ENCODE results near the gene FGFBP1. TPM values are rescaled to one million over a fixed set of nuclear protein-coding genes. Genes with fewer than 3 reads are reported as not detected.

The FGFBP1 gene
- total RNA-seq, 4 donors from 2014 or later = 2.5 TPM; not detected in 3

DNA sequence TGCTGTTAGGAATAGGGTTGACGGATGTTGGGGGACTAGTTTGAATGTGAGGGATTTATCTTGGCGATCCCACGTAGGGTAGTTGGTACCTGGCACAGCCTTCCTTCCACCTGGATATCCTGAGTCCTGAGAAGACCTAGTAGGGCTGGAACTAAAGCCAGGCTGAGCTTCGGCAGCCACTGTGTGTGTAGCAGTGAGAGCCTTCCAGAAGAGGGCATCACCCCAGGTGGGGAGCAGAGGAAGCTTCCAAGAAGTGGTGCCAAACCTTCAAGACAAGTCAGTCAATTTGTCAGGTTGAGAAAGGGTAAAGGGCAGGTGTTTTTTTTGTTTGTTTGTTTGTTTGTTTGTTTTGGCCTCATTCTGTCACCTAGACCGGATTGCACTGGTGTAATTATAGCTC lies 25.6 kb upstream of the FGFBP1 start:
- Histone ChIP-seq H3K36me3 (no peaks in the 10 kb centered on the region), H3K27me3 (no peaks in the 10 kb centered on the region), H3K27ac (no peak overlapping the region), H3K9me3 (no peaks in the 10 kb centered on the region), H3K4me1 (peaks cover 0 to 22% (median 3%) of the 10 kb centered on the region in 4 donors), H3K4me3 (no peak overlapping the region)
- no peak for TF ChIP-seq POLR2A (IDR thresholded peaks at IDR 0.05)
- TF ChIP-seq, protein P1, sequence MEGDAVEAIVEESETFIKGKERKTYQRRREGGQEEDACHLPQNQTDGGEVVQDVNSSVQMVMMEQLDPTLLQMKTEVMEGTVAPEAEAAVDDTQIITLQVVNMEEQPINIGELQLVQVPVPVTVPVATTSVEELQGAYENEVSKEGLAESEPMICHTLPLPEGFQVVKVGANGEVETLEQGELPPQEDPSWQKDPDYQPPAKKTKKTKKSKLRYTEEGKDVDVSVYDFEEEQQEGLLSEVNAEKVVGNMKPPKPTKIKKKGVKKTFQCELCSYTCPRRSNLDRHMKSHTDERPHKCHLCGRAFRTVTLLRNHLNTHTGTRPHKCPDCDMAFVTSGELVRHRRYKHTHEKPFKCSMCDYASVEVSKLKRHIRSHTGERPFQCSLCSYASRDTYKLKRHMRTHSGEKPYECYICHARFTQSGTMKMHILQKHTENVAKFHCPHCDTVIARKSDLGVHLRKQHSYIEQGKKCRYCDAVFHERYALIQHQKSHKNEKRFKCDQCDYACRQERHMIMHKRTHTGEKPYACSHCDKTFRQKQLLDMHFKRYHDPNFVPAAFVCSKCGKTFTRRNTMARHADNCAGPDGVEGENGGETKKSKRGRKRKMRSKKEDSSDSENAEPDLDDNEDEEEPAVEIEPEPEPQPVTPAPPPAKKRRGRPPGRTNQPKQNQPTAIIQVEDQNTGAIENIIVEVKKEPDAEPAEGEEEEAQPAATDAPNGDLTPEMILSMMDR (IDR thresholded peaks at IDR 0.05) = no peak
- 82 to 88% methylated on average over 5 of the region's 5 CpGs for WGBS, 2 donors
- no peak for DNase-seq (ENCODE audit: low spot score in 2 of 2)

DNA sequence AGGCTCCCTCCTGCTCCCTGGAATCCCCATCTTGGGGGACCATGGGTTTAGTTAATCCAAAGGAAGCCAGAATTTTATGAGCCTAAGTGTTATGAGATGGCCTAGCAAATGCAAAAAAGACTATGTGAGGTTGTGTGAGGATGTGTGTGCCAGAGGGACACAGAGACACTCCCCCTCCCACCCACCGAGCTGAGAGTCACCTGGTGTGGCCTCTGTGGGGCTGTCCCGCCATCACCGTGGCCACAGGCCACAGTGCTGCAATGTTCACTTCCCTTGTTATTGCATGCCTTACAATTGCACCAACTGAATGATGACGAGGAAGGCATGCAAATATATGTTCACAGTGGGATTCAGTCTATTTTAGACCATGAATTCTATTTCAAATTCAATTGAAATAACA lies 25.0 kb upstream of the FGFBP1 start:
- TF ChIP-seq POLR2A (IDR thresholded peaks at IDR 0.05) = no peak
- H3K27ac ChIP-seq = peak overlapping the region in 2 of 4 donors; percentile 57
- 35 to 56% methylated on average over 4 of the region's 4 CpGs for WGBS, 2 donors

DNA sequence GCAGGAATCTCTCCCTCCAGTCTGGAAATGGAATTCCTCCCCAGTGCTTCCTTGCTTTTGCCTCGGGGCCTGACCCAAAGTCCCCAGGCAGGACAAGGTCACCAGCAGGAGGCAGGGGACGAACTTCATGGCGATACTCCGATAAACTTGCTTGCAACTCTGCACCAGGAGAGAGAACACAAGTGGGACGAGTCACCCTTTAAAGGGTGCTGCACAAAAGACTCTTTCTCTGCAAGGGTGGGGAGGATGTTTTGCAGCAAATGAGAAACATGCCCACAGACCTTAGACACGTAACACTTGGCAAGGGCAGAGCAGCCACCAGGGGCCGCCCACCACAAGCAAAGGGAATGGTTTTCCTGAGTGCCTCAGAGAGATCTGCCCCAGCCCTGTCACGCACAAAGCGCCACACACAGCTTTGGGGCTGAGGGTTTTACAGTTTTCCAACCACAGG lies 24.5 kb upstream of the FGFBP1 start, which contains the start of gene FGFBP2:
FGFBP2 (minus strand) TSS at position 175 of the 451 bp plus-strand sequence; CDS start at position 129, 46 bp downstream.
- TF ChIP-seq EP300 (IDR thresholded peaks at IDR 0.05) = peak in 1 of 2 donors; percentile 11
- TF ChIP-seq, protein P1 (IDR thresholded peaks at IDR 0.05) = peak in 3 of 5 experiments; percentile 33 to 46 (median 44)
- TF ChIP-seq POLR2A (IDR thresholded peaks at IDR 0.05) = no peak
- Histone ChIP-seq H3K36me3 (no peaks in the 10 kb centered on the region), H3K4me1 (peaks cover 0 to 22% (median 3%) of the 10 kb centered on the region in 4 donors), H3K27ac (peak within 1 kb of the TSS in 3 of 4 donors; percentile 48 to 66 (median 57)), H3K9me3 (no peaks in the 10 kb centered on the region), H3K4me3 (peak within 1 kb of the TSS in 3 of 4 donors; percentile 11 to 32 (median 22)), H3K27me3 (no peaks in the 10 kb centered on the region)
- peak; percentile 25 to 53 for DNase-seq (ENCODE audit: low spot score in 2 of 2)
- WGBS, 2 donors = 22 to 32% methylated on average over 9 of the region's 9 CpGs

More for the DNA sequence above, 25.0 kb upstream of the FGFBP1 start:
- Histone ChIP-seq H3K27me3 (no peaks in the 10 kb centered on the region), H3K9me3 (no peaks in the 10 kb centered on the region), H3K4me3 (no peak overlapping the region), H3K4me1 (peaks cover 0 to 22% (median 3%) of the 10 kb centered on the region in 4 donors), H3K36me3 (no peaks in the 10 kb centered on the region)
- no peak for DNase-seq (ENCODE audit: low spot score in 2 of 2)

DNA sequence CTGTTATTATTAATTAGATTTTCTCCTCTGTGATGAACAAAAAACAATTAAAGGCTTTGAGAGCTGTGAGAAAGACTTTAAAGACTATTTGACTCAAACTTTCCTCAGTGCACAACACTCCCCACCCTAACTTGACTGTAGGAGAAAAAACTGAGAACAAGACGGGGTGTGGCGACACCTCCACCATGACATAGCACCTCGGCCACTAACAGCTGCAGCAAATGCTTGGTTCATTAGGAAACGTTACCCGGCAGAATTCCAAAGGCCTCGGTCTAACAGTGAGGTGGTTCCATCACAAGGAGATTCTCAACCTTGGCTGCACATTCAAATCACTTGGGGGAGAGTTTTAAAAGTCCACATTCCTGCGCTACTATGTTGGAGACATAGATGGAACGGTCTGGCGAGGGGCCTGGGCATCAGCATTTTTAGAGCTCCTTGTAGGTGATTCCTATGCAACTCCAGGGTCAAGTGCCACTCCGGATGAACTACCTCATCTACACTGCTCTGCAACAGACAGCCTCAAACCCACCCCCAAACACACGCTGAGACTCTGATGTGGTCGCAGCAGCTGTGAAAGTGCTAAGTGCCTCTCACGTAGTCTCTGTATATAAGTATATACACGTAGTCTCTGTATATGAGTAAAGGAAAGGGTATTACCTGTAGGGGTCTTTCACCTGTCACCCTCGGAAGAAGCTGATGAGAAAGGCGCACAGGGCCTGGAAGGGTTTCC lies 23.4 kb upstream of the FGFBP1 start:
- Histone ChIP-seq H3K36me3 (no peaks in the 10 kb centered on the region), H3K4me3 (peak overlapping the region in 3 of 4 donors; percentile 11 to 32 (median 17)), H3K4me1 (peaks cover 0 to 22% (median 3%) of the 10 kb centered on the region in 4 donors), H3K9me3 (no peaks in the 10 kb centered on the region), H3K27me3 (no peaks in the 10 kb centered on the region), H3K27ac (peak overlapping the region in 3 of 4 donors; percentile 48 to 66 (median 57))
- peak in 1 of 2 donors; percentile 21 for DNase-seq (ENCODE audit: low spot score in 2 of 2)
- no peak for TF ChIP-seq EP300 (IDR thresholded peaks at IDR 0.05)
- TF ChIP-seq, protein P1 (IDR thresholded peaks at IDR 0.05) = no peak
- 76 to 82% methylated on average over 16 of the region's 16 CpGs for WGBS, 2 donors

DNA sequence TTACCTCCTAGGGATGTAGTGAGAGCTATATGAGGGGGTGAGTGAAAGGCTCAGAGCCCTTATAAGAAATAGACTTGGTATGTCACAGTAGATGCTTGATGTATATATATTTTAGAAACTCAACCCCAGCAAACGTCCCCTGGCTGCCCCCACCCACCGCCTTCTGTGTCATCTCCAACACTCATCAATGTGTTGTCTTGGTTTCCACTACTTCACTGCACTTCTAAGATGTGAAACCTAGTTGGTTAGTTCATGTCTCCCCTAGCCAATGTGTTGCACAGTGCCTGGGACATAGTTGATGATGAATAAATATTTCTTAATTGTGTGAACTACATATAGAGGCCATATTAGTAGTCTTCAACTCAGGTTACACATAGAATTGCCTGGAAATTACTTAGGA lies 20.0 kb upstream of the FGFBP1 start:
- no peak for DNase-seq (ENCODE audit: low spot score in 2 of 2)
- no peaks in the 10 kb centered on the region for H3K27me3 ChIP-seq
- H3K9me3 ChIP-seq = no peaks in the 10 kb centered on the region
- no peak overlapping the region for H3K4me3 ChIP-seq
- 73 to 78% methylated on average over 2 of the region's 2 CpGs for WGBS, 2 donors
- no peak for TF ChIP-seq POLR2A (IDR thresholded peaks at IDR 0.05)
- no peak for TF ChIP-seq EP300 (IDR thresholded peaks at IDR 0.05)
- TF ChIP-seq, protein P1 (IDR thresholded peaks at IDR 0.05) = no peak
- no peaks in the 10 kb centered on the region for H3K36me3 ChIP-seq
- H3K4me1 ChIP-seq = peaks cover 0 to 20% (median under 1%) of the 10 kb centered on the region in 4 donors
- no peak overlapping the region for H3K27ac ChIP-seq

Data from tibial nerve (tissue), 4 donors.